Esophagus muscularis mucosa (tissue), 3 donors: ENCODE data around the gene CCDC9B.

ENCODE experiments used
- CTCF ChIP-seq, 3 experiments: fragments of 200-600 bp in 2 of 3; fragments of 450-650 bp in 1 of 3; sonication (generic) in 2 of 3; IDR thresholded peaks; one replicate each; pipeline ENCODE4 v1.5.1; 2017 to 2019; ENCODE audit warnings: antibody characterized with exemption in 3 of 3, mild to moderate bottlenecking in 2 of 3, moderate library complexity in 1 of 3
- EP300 ChIP-seq: sonication (generic); formaldehyde crosslinking; IDR thresholded peaks from one replicate; pipeline ENCODE4 v1.6.1; 2017; ENCODE audit warnings: antibody characterized with exemption

- TF ChIP-seq CTCF (IDR thresholded peaks at IDR 0.05) = no peak
- no peak for TF ChIP-seq EP300
Measured at GRCh38 chr15:40345867-40346578, 5.3 kb upstream of the CCDC9B start.
